GM12875 (cell line): ENCODE results near the gene TBC1D22A.

Experiments used
- H3K4me3 ChIP-seq: one replicate; pipeline ENCODE4 v1.5.1; 2011; ENCODE audit warnings: low read depth, low read length, control low read depth
- CTCF ChIP-seq: IDR thresholded peaks from 2 replicates; pipeline ENCODE4 v1.5.1; 2011; ENCODE audit warnings: low read depth, mild to moderate bottlenecking, control low read depth, inconsistent platforms, low read length, moderate library complexity, borderline replicate concordance; ENCODE audit not compliant: insufficient read depth

TBC1D22A gene

GRCh38 chr22:46861468-46862367 is 99.3 kb downstream of the TBC1D22A start:
- TF ChIP-seq CTCF = no peak
- no peak overlapping the region for H3K4me3 ChIP-seq

- no peak for TF ChIP-seq CTCF
- no peak overlapping the region for H3K4me3 ChIP-seq
Observed at GRCh38 chr22:46862418-46863324, 100.2 kb downstream of the TBC1D22A start.

- no peak for TF ChIP-seq CTCF
- H3K4me3 ChIP-seq = no peak overlapping the region
Observed at GRCh38 chr22:46863794-46864193, 101.3 kb downstream of the TBC1D22A start.

GRCh38 chr22:46864314-46865051 is 102.0 kb downstream of the TBC1D22A start:
- TF ChIP-seq CTCF = no peak
- H3K4me3 ChIP-seq = no peak overlapping the region

GRCh38 chr22:46865052-46865434 is 102.6 kb downstream of the TBC1D22A start:
- no peak for TF ChIP-seq CTCF
- H3K4me3 ChIP-seq = no peak overlapping the region

- no peak for TF ChIP-seq CTCF
- no peak overlapping the region for H3K4me3 ChIP-seq
Observed at GRCh38 chr22:46865642-46866041, 103.2 kb downstream of the TBC1D22A start.
